HG02798 (cell line): ENCODE results near the gene TMPRSS2.
"Not testable (repeated sequence)": the region's sequence is repeated elsewhere in the genome, so short reads cannot be mapped to it uniquely, and the experiment has no call there.

Source experiments
- ATAC-seq: cut with Tn5 transposase; IDR thresholded peaks from one replicate; pipeline ENCODE4 v1.9.1; 2021; ENCODE audit warnings: mild to moderate bottlenecking; ENCODE audit not compliant: unreplicated experiment, poor library complexity

The TMPRSS2 gene

GRCh38 chr21:41429925-41430491 is 78.0 kb downstream of the TMPRSS2 start:
- ATAC-seq, result no peak

DNA sequence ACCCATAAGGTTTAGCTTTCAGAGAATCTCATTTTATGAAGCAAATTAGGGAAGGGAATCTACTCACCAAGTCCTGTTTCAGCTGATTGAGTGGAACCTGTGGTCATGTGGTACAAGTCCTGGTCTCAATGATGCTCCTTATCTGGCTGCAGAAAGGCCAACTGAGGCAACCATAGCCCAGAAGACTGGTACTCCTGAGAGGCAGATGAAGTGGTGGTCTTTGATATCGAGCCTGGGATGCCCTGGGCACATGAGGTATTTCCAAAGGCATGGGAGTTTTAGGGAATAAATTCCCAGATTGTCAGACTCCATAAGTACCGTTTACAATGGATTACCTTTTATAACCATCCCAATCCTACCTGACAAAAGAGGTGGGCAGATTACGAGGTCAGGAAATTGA is 78.7 kb downstream of the TMPRSS2 start:
- ATAC-seq, result no peak

GRCh38 chr21:41428847-41429246 is 79.1 kb downstream of the TMPRSS2 start:
- no peak for ATAC-seq

DNA sequence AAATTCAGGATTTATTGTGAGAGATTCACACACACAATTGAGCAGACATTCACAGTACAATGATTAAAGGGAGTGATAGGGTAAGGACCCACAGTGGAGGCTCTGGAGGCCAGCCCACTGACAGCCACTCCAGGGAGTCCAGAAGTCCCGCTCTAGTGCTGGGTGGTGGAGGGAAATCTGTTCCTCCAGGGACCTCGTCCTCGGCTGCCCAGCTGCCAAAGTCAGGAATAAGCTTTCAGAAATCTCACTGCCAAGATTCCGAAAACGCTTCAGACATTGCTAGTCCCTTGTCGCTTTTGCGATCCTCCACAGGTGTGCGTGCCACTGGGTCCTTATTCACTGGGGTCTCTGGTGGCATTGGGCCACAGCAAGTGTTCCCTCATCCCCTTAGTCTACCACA is 79.6 kb downstream of the TMPRSS2 start:
- no peak for ATAC-seq

- no peak for ATAC-seq
These were observed 80.4 kb downstream of the TMPRSS2 start for GRCh38 chr21:41427556-41427955.

DNA sequence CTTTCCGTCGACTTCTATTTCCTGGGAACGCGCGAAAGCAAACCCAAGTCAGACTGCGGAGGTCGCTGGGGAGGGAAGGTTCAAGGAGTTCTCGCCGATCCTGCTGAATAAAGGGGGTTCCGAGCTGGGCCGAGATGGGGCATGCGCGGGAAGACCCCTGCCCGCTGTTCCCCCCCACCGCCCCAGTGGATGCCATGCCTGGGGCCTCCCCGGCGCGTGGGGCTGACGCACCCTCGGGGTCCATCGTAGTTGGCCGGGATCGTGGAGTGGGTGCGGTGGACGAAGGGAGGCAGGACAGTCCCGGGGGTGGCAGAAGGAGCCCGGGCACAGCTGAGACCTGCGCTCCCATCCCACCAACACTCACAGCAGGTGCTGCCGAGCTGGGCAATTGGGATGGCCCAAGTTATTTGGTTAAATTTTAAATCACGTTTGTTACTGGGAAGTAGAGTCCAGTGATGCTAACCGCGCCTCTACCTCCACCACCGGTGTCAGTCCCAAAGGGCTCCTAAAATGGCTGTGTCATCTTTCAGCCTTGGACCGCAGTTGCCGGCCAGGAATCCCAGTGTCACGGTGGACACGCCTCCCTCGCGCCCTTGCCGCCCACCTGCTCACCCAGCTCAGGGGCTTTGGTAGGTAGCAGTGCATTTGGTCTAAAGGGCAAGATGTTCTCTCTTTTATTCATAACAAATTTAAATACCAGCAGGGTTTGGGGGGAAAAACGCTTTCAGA is 81.1 kb downstream of the TMPRSS2 start:
- ATAC-seq, result no peak

- ATAC-seq, result peak; percentile 91
These were observed 81.8 kb downstream of the TMPRSS2 start, which contains the start of gene MX1 for GRCh38 chr21:41425954-41426675. MX1 (plus strand) TSS chr21:41426239; CDS start chr21:41432071, 5,832 bp downstream.

DNA sequence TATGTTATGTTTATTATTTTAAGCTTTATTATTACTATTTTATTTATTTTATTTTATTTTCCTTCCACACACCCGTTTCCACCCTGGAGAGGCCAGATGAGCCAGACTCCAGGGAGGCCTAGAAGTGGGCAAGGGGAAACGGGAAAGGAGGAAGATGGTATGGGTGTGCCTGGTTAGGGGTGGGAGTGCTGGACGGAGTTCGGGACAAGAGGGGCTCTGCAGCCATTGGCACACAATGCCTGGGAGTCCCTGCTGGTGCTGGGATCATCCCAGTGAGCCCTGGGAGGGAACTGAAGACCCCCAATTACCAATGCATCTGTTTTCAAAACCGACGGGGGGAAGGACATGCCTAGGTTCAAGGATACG is 82.4 kb downstream of the TMPRSS2 start:
- no peak for ATAC-seq

DNA sequence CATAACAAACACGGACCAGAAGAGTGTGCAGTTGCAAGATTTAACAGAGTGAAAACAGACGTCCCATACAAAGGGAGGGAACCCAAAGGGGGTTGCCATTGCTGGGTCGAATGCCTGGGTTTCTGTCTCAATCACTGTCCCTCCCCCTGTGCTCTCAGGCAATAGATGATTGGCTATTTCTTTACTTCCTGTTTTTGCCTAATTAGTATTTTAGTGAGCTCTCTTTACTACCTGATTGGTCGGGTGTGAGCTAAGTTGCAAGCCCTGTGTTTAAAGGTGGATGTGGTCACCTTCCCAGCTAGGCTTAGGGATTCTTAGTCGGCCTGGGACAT is 84.7 kb downstream of the TMPRSS2 start:
- ATAC-seq, result not testable (repeated sequence)

GRCh38 chr21:41422546-41423304 is 85.2 kb downstream of the TMPRSS2 start:
- no peak for ATAC-seq

- ATAC-seq, result not testable (repeated sequence)
These were observed 87.0 kb downstream of the TMPRSS2 start for GRCh38 chr21:41420998-41421397.

- ATAC-seq, result peak; percentile 64
These were observed 87.8 kb downstream of the TMPRSS2 start for GRCh38 chr21:41419921-41420862.

DNA sequence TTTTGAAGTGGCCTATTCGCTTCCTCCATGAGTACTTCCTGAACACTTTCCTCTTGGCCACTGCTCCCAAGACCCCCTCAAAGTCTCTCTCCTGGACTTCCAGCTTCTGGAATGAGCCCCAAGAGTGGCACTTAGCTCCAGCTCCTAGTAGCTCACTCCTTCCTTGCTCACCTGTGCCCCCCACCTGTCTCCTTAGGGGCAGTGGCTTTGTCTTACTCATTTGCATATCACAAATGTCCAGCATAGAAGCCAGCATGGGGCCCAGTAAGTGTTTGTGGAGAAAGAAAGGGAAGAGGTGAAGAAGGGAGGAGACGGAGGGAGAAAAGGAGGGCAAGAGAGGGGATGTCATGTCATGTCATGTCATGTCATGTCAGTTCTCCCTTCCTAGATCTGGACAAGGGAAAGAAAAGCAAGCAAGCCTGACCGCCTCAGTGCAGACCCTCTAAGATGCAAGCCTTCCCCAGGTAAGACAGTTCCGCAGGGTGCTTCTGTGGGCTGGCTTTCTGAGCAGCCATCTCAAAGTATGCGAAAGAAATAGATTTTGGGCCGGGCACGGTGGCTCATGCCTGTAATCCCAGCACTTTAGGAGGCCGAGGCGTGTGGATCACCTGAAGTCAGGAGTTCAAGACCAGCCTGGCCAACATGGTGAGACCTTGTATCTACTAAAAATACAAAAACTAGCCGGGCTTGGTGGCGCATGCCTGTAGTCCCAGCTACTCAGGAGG is 88.8 kb downstream of the TMPRSS2 start:
- no peak for ATAC-seq

GRCh38 chr21:41418393-41418792 is 89.6 kb downstream of the TMPRSS2 start:
- no peak for ATAC-seq

DNA sequence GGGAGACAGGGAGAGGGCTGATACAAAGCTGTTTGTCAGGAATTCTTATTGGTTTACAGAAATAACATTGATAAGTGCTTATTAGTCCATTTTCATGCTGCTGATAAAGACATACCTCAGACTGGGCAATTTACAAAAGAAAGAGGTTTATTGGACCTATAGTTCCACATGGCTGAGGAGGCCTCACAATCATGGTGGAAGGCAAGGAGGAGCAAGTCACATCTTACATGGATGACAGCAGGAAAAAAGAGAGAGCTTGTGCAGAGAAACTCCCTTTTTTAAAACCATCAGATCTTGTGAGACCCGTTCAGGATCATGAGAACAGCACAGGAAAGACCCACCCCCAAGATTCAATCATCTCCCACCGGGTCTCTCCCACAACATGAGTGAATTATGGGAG is 90.5 kb downstream of the TMPRSS2 start:
- not testable (repeated sequence) for ATAC-seq
